NCI-H1930 (cell line): ENCODE measurements around the gene UIMC1.
"Not testable (repeated sequence)": the region's sequence is repeated elsewhere in the genome, so short reads cannot be mapped to it uniquely, and the experiment has no call there.

Source experiments
- DNase-seq, 2 experiments: peaks; one replicate each; lab custom pipeline; 2025; lab: John Stamatoyannopoulos, UW

The UIMC1 gene

GRCh38 chr5:177008716-177009115 lies 2.1 kb upstream of the UIMC1 start:
- no peak for DNase-seq

- peak; percentile 16 to 59 for DNase-seq
Measured at GRCh38 chr5:177005619-177006264, 837 bp downstream of the UIMC1 start.

GRCh38 chr5:177004961-177005360 lies 1.6 kb downstream of the UIMC1 start:
- no peak for DNase-seq

GRCh38 chr5:177003649-177004048 lies 2.9 kb downstream of the UIMC1 start:
- DNase-seq = no peak

- DNase-seq = not testable (repeated sequence)
Measured at GRCh38 chr5:176999526-176999925, 7.1 kb downstream of the UIMC1 start.

GRCh38 chr5:176998828-176999227 lies 7.8 kb downstream of the UIMC1 start:
- DNase-seq = no peak

GRCh38 chr5:176996780-176997179 lies 9.8 kb downstream of the UIMC1 start:
- DNase-seq = no peak

- no peak for DNase-seq
Measured at GRCh38 chr5:176995896-176996767, 10.4 kb downstream of the UIMC1 start.

- no peak for DNase-seq
Measured at GRCh38 chr5:176995122-176995490, 11.5 kb downstream of the UIMC1 start.

- DNase-seq = no peak
Measured at GRCh38 chr5:176994460-176995121, 12.0 kb downstream of the UIMC1 start.

GRCh38 chr5:176993081-176993480 lies 13.5 kb downstream of the UIMC1 start:
- DNase-seq = not testable (repeated sequence)

GRCh38 chr5:176987583-176987982 lies 19.0 kb downstream of the UIMC1 start:
- no peak for DNase-seq

- DNase-seq = no peak
Measured at GRCh38 chr5:176986280-176986679, 20.3 kb downstream of the UIMC1 start.

GRCh38 chr5:176985516-176985915 lies 21.1 kb downstream of the UIMC1 start:
- no peak for DNase-seq

- not testable (repeated sequence) for DNase-seq
Measured at GRCh38 chr5:176984176-176984575, 22.4 kb downstream of the UIMC1 start.

- DNase-seq = not testable (repeated sequence)
Measured at GRCh38 chr5:176983593-176983992, 23.0 kb downstream of the UIMC1 start.

GRCh38 chr5:176983112-176983511 lies 23.5 kb downstream of the UIMC1 start:
- DNase-seq = not testable (repeated sequence)

- DNase-seq = no peak
Measured at GRCh38 chr5:176980818-176981217, 25.8 kb downstream of the UIMC1 start.

GRCh38 chr5:176979669-176980068 lies 26.9 kb downstream of the UIMC1 start:
- no peak for DNase-seq

- DNase-seq = no peak
Measured at GRCh38 chr5:176965633-176966032, 40.9 kb downstream of the UIMC1 start.

- DNase-seq = no peak
Measured at GRCh38 chr5:176959051-176959450, 47.5 kb downstream of the UIMC1 start.

- DNase-seq = no peak
Measured at GRCh38 chr5:176956756-176957155, 49.8 kb downstream of the UIMC1 start.

- peak in 1 of 2 experiments; percentile 14 for DNase-seq
Measured at GRCh38 chr5:176955895-176956294, 50.7 kb downstream of the UIMC1 start.
